GM15510 (cell line): ENCODE results near the gene HS6ST3.

Source experiments
- POLR2A ChIP-seq: IDR thresholded peaks from 3 replicates; pipeline ENCODE4 v1.6.1; 2011; ENCODE audit warnings: borderline replicate concordance; ENCODE audit not compliant: insufficient read length; ENCODE audit errors: extremely low read depth

The HS6ST3 gene

GRCh38 chr13:96089749-96090239 lies at the start of gene HS6ST3:
Gene HS6ST3, plus strand, starts transcription at chr13:96090107.
- TF ChIP-seq POLR2A = no peak

DNA sequence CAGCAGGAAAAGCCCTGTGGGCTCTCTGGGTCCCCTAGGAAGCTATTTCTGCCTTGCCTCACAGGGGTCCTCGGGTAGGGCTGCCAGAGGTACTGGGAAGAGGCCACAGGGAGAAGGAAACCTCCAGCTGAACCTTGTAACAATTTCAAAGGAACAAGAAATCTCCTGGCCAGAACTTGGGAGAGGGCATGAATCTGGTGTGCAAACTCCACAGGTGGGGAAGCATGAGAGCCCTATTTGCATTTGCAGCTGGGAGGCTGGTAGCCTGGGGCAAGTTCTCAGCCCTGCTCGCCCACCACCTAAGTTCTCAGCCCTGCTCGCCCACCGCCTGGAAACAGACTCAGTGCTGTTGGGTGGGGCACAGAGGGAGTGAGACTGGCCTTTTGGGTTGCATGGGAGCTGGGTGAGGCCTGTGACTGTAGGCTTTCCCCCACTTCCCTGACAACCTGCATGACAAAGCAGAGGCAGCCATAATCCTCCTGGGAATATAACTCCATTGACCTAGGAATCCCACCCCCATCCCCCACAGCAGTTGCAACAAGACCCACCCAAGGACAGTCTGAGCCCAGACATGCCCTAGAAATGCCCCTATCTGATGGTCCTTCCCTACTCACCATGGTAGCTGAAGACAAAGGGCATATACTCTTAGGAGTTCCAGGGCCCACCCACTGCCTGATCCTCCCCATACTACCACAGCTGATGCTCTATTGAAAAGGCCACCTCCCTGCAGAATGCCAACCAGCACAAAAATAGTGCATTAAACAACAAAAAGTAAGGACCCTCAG lies 48.4 kb upstream of the HS6ST3 start:
- TF ChIP-seq POLR2A = no peak

- no peak for TF ChIP-seq POLR2A
These were observed 45.7 kb upstream of the HS6ST3 start for GRCh38 chr13:96044238-96044637.

DNA sequence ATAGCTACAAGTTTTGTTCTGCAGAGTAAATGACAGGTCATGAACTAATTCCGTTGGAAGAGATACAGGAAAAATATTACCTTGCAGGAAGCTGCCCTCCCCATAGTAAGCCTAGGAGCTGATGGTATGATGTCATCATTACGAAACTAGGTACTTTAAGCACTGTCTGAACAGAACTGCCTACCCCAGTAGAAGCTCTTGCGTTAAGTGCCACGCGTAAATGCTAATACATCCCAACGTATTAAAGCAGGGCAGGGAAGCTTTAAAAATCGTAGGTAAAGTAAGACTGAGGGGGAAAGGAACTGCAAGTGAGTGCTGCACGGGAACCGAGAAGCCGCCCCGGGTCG lies 37.3 kb upstream of the HS6ST3 start:
- TF ChIP-seq POLR2A = no peak

- TF ChIP-seq POLR2A = peak; percentile 91
These were observed 36.8 kb upstream of the HS6ST3 start, which contains the start of gene UGGT2 for GRCh38 chr13:96053003-96053703. Gene UGGT2, minus strand, starts transcription at chr13:96053401. Its CDS starts 89 bp downstream, at chr13:96053312.

DNA sequence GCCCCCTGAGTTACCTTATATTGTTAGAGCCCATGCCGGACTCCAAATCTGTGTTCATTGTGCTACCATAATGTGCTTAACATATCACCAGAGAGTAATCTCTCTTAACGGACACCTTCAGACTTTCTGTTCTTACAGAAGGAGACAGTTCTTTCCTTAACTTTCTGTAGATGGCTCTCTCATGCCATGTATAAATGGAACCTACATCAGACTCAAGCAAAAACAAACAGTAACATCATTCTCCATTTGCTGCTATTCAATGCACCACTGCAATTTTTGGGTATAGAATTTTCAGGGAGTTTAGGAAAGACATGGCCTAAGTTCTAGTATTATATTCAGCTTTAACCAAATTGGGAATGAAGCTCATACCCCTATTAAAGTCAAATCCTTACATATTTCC lies 24.1 kb upstream of the HS6ST3 start:
- TF ChIP-seq POLR2A = no peak

DNA sequence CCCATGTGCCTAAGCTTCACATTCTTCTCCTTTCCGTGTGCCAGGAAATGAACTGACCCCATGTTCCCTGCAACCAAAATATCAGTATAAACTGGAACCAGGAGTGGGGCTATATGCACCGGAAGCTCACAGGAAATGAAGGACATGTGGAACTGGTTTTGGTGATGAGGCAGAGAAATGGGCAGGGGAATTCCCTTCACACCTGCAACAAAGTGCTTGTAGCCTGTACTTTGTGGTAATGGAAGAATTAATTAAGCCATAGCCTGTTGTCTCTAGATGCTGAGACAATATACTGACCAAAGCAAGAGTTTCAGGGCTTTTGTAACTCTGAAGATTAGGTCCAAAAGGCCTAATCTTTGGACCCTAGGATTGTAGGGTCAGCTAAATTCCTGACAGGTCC lies 21.2 kb upstream of the HS6ST3 start:
- TF ChIP-seq POLR2A = no peak

DNA sequence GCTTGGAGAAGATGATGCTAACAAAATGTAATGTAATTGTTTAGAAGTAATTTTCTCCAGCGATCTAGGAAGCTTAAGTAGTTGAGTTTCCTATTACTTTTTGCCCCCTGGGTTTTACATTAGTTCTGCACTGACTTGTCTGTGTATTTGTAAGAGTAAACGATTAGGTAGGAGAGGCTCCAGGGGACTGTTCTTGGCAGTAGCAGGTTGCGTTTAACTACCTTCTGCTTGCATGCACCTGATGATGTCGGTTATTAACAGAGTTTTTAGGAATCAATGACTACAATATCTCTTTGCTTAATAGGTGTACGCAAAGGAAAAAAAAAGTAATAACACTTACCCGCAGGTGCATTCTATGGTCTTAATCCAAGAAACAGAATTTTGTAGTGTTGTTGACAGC lies 18.4 kb upstream of the HS6ST3 start:
- no peak for TF ChIP-seq POLR2A

- no peak for TF ChIP-seq POLR2A
These were observed 17.5 kb upstream of the HS6ST3 start for GRCh38 chr13:96072392-96072791.

DNA sequence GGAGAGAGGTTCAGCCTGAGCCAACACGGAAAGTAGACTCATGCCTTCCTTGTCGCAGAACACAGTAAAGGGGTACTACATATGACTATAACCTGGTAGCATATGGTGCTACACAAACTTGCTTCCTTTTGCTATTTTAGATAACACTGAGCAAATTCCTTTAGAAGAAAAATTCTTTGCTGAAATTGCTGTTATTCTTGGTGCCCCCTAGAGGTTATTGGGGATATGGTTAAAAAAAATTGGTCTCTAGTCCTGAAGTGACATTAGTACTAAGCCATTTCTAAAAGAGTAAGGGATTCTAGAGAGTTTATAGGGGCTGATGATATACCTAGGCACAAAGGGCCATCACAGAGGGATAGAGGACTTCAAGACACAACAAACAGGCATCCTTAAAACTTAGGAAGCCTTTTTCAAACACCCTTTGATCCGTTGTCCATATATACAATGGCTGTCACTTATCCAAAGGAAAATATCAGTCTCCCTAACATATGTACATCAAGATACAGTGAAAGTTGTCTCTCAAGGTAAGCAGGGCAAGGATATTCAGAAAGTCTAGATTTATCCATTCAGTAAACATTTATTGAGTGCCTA lies 13.9 kb upstream of the HS6ST3 start:
- TF ChIP-seq POLR2A = no peak

- TF ChIP-seq POLR2A = no peak
These were observed 9.2 kb upstream of the HS6ST3 start for GRCh38 chr13:96080676-96081075.

GRCh38 chr13:96081888-96082287 lies 8.0 kb upstream of the HS6ST3 start:
- TF ChIP-seq POLR2A = no peak

DNA sequence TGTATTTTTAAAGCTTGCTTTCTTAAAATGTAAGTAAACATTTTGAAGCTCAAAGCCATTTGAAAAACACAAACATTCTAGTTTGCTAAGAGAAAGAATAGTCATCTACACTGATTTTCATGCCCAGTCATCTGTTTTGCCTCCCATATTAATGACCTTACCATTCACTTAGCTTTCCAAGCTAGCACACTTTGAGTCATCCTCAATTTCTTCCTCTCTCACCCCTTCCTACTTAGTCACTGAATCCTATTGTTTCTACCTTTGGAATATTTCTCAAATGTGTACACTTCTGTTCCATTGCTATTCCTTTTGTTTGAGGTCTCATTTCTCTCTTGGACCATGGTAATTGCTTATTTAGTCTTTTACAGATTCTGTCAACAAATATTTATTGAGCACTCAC lies 7.3 kb upstream of the HS6ST3 start:
- TF ChIP-seq POLR2A = no peak

GRCh38 chr13:96086736-96087135 lies 3.2 kb upstream of the HS6ST3 start:
- no peak for TF ChIP-seq POLR2A

- TF ChIP-seq POLR2A = no peak
These were observed 768 bp upstream of the HS6ST3 start for GRCh38 chr13:96089139-96089538.

DNA sequence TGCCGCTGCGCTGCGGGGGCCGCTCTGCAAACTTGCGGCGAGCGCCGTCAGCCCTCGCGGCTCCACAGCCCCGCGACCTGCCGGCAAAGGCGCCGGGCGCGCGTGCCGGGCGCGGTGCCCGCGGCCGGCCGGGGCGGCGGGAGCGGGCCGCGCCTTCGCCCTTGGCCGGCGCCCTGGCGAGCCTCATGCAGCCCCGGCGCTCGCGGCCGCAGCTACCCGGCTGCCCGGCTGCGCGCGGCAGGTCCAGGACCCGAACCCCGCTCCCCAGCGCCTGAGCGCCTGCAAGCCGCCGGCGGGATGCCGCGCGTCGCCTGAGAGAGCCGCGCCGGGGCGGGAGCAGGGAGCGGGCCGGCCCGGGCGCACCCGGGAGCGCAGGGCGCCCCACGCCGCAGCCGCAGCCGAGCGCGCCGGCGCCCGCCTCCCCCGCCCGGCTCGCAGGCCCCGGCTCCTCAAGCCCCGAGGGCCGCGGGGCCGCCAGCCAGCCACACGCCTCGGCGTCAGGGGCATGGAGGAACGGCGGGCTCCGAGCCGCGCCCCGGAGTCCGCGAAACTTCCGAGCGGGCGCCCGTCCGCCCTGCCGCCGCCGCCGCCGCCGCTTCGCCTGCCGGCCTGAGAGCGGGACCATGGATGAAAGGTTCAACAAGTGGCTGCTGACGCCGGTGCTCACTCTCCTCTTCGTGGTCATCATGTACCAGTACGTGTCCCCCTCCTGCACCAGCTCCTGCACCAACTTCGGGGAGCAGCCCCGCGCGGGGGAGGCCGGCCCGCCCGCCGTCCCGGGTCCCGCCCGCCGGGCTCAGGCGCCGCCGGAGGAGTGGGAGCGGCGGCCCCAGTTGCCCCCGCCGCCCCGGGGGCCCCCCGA lies 564 bp downstream of the HS6ST3 start:
- no peak for TF ChIP-seq POLR2A
